ENCODE results near the gene DMRTB1. TPM values are rescaled to one million over a fixed set of nuclear protein-coding genes. Genes with fewer than 3 reads are reported as not detected.

The DMRTB1 gene
- polyA plus RNA-seq, 2 donors, result not detected

- 64 to 65% methylated on average over 4 of the region's 4 CpGs for WGBS, 2 donors
- Histone ChIP-seq H3K4me1 (ENCODE audit: control insufficient read depth in 2 of 2, insufficient read depth in 2 of 2, low read length in 1 of 2) (no peaks in the 10 kb centered on the region), H3K4me3 (ENCODE audit: low read depth in 1 of 2, low read length in 2 of 2) (no peak overlapping the region), H3K36me3 (ENCODE audit: control insufficient read depth in 2 of 2, insufficient read depth in 2 of 2, low read length in 1 of 2) (no peaks in the 10 kb centered on the region), H3K27ac (ENCODE audit: low read depth in 2 of 2, low read length in 1 of 2) (no peak overlapping the region), H3K9me3 (ENCODE audit: control insufficient read depth in 2 of 2, insufficient read depth in 1 of 2, low read depth in 1 of 2, low read length in 1 of 2) (no peaks in the 10 kb centered on the region), H3K27me3 (ENCODE audit: control insufficient read depth in 1 of 2, insufficient read depth in 2 of 2, low read length in 2 of 2) (no peaks in the 10 kb centered on the region)
These were observed 42.9 kb upstream of the DMRTB1 start for GRCh38 chr1:53416269-53416813.

- H3K36me3 ChIP-seq (ENCODE audit: control insufficient read depth in 2 of 2, insufficient read depth in 2 of 2, low read length in 1 of 2), result no peaks in the 10 kb centered on the region
- 44 to 47% methylated on average over 9 of the region's 9 CpGs for WGBS, 2 donors
- H3K27ac ChIP-seq (ENCODE audit: low read depth in 2 of 2, low read length in 1 of 2), result no peak overlapping the region
- no peaks in the 10 kb centered on the region for H3K9me3 ChIP-seq (ENCODE audit: control insufficient read depth in 2 of 2, insufficient read depth in 1 of 2, low read depth in 1 of 2, low read length in 1 of 2)
- no peak overlapping the region for H3K4me3 ChIP-seq (ENCODE audit: low read depth in 1 of 2, low read length in 2 of 2)
- no peaks in the 10 kb centered on the region for H3K4me1 ChIP-seq (ENCODE audit: control insufficient read depth in 2 of 2, insufficient read depth in 2 of 2, low read length in 1 of 2)
- H3K27me3 ChIP-seq (ENCODE audit: control insufficient read depth in 1 of 2, insufficient read depth in 2 of 2, low read length in 2 of 2), result no peaks in the 10 kb centered on the region
These were observed 42.1 kb upstream of the DMRTB1 start for GRCh38 chr1:53417074-53417511.

GRCh38 chr1:53419034-53419433, 40.2 kb upstream of the DMRTB1 start:
- Histone ChIP-seq H3K36me3 (ENCODE audit: control insufficient read depth in 2 of 2, insufficient read depth in 2 of 2, low read length in 1 of 2) (no peaks in the 10 kb centered on the region), H3K27me3 (ENCODE audit: control insufficient read depth in 1 of 2, insufficient read depth in 2 of 2, low read length in 2 of 2) (no peaks in the 10 kb centered on the region), H3K4me1 (ENCODE audit: control insufficient read depth in 2 of 2, insufficient read depth in 2 of 2, low read length in 1 of 2) (no peaks in the 10 kb centered on the region), H3K27ac (ENCODE audit: low read depth in 2 of 2, low read length in 1 of 2) (no peak overlapping the region), H3K9me3 (ENCODE audit: control insufficient read depth in 2 of 2, insufficient read depth in 1 of 2, low read depth in 1 of 2, low read length in 1 of 2) (no peaks in the 10 kb centered on the region), H3K4me3 (ENCODE audit: low read depth in 1 of 2, low read length in 2 of 2) (no peak overlapping the region)
- WGBS, 2 donors, result 40% methylated on average over 5 of the region's 5 CpGs

GRCh38 chr1:53420341-53420740, 38.9 kb upstream of the DMRTB1 start:
- Histone ChIP-seq H3K27ac (ENCODE audit: low read depth in 2 of 2, low read length in 1 of 2) (no peak overlapping the region), H3K4me3 (ENCODE audit: low read depth in 1 of 2, low read length in 2 of 2) (no peak overlapping the region), H3K9me3 (ENCODE audit: control insufficient read depth in 2 of 2, insufficient read depth in 1 of 2, low read depth in 1 of 2, low read length in 1 of 2) (no peaks in the 10 kb centered on the region), H3K36me3 (ENCODE audit: control insufficient read depth in 2 of 2, insufficient read depth in 2 of 2, low read length in 1 of 2) (no peaks in the 10 kb centered on the region), H3K4me1 (ENCODE audit: control insufficient read depth in 2 of 2, insufficient read depth in 2 of 2, low read length in 1 of 2) (no peaks in the 10 kb centered on the region), H3K27me3 (ENCODE audit: control insufficient read depth in 1 of 2, insufficient read depth in 2 of 2, low read length in 2 of 2) (no peaks in the 10 kb centered on the region)
- 88 to 89% methylated on average over 2 of the region's 2 CpGs for WGBS, 2 donors

- no peaks in the 10 kb centered on the region for H3K27me3 ChIP-seq (ENCODE audit: control insufficient read depth in 1 of 2, insufficient read depth in 2 of 2, low read length in 2 of 2)
- WGBS, 2 donors, result 89 to 90% methylated on average over 1 of the region's 1 CpG
These were observed 38.0 kb upstream of the DMRTB1 start for GRCh38 chr1:53421208-53421607.

GRCh38 chr1:53430261-53430660, 28.9 kb upstream of the DMRTB1 start:
- Histone ChIP-seq H3K4me1 (ENCODE audit: control insufficient read depth in 2 of 2, insufficient read depth in 2 of 2, low read length in 1 of 2) (no peaks in the 10 kb centered on the region), H3K4me3 (ENCODE audit: low read depth in 1 of 2, low read length in 2 of 2) (no peak overlapping the region), H3K27ac (ENCODE audit: low read depth in 2 of 2, low read length in 1 of 2) (no peak overlapping the region), H3K27me3 (ENCODE audit: control insufficient read depth in 1 of 2, insufficient read depth in 2 of 2, low read length in 2 of 2) (no peaks in the 10 kb centered on the region), H3K36me3 (ENCODE audit: control insufficient read depth in 2 of 2, insufficient read depth in 2 of 2, low read length in 1 of 2) (no peaks in the 10 kb centered on the region), H3K9me3 (ENCODE audit: control insufficient read depth in 2 of 2, insufficient read depth in 1 of 2, low read depth in 1 of 2, low read length in 1 of 2) (no peaks in the 10 kb centered on the region)
- WGBS, 2 donors, result 33 to 37% methylated on average over 5 of the region's 5 CpGs

More at GRCh38 chr1:53421208-53421607, 38.0 kb upstream of the DMRTB1 start:
- no peaks in the 10 kb centered on the region for H3K4me1 ChIP-seq (ENCODE audit: control insufficient read depth in 2 of 2, insufficient read depth in 2 of 2, low read length in 1 of 2)
- H3K9me3 ChIP-seq (ENCODE audit: control insufficient read depth in 2 of 2, insufficient read depth in 1 of 2, low read depth in 1 of 2, low read length in 1 of 2), result no peaks in the 10 kb centered on the region
- H3K4me3 ChIP-seq (ENCODE audit: low read depth in 1 of 2, low read length in 2 of 2), result no peak overlapping the region
- H3K27ac ChIP-seq (ENCODE audit: low read depth in 2 of 2, low read length in 1 of 2), result no peak overlapping the region
- H3K36me3 ChIP-seq (ENCODE audit: control insufficient read depth in 2 of 2, insufficient read depth in 2 of 2, low read length in 1 of 2), result no peaks in the 10 kb centered on the region

GRCh38 chr1:53430779-53431178, 28.4 kb upstream of the DMRTB1 start:
- Histone ChIP-seq H3K4me3 (ENCODE audit: low read depth in 1 of 2, low read length in 2 of 2) (no peak overlapping the region), H3K4me1 (ENCODE audit: control insufficient read depth in 2 of 2, insufficient read depth in 2 of 2, low read length in 1 of 2) (no peaks in the 10 kb centered on the region), H3K27me3 (ENCODE audit: control insufficient read depth in 1 of 2, insufficient read depth in 2 of 2, low read length in 2 of 2) (no peaks in the 10 kb centered on the region), H3K36me3 (ENCODE audit: control insufficient read depth in 2 of 2, insufficient read depth in 2 of 2, low read length in 1 of 2) (no peaks in the 10 kb centered on the region), H3K9me3 (ENCODE audit: control insufficient read depth in 2 of 2, insufficient read depth in 1 of 2, low read depth in 1 of 2, low read length in 1 of 2) (no peaks in the 10 kb centered on the region), H3K27ac (ENCODE audit: low read depth in 2 of 2, low read length in 1 of 2) (no peak overlapping the region)

GRCh38 chr1:53431244-53431643, 28.0 kb upstream of the DMRTB1 start:
- Histone ChIP-seq H3K4me1 (ENCODE audit: control insufficient read depth in 2 of 2, insufficient read depth in 2 of 2, low read length in 1 of 2) (no peaks in the 10 kb centered on the region), H3K36me3 (ENCODE audit: control insufficient read depth in 2 of 2, insufficient read depth in 2 of 2, low read length in 1 of 2) (no peaks in the 10 kb centered on the region), H3K9me3 (ENCODE audit: control insufficient read depth in 2 of 2, insufficient read depth in 1 of 2, low read depth in 1 of 2, low read length in 1 of 2) (no peaks in the 10 kb centered on the region), H3K27me3 (ENCODE audit: control insufficient read depth in 1 of 2, insufficient read depth in 2 of 2, low read length in 2 of 2) (peaks cover 0 to under 1% of the 10 kb centered on the region in 2 donors), H3K4me3 (ENCODE audit: low read depth in 1 of 2, low read length in 2 of 2) (no peak overlapping the region), H3K27ac (ENCODE audit: low read depth in 2 of 2, low read length in 1 of 2) (no peak overlapping the region)
- WGBS, 2 donors, result 71 to 80% methylated on average over 4 of the region's 4 CpGs

- 49 to 56% methylated on average over 5 of the region's 5 CpGs for WGBS, 2 donors
- Histone ChIP-seq H3K4me1 (ENCODE audit: control insufficient read depth in 2 of 2, insufficient read depth in 2 of 2, low read length in 1 of 2) (no peaks in the 10 kb centered on the region), H3K27me3 (ENCODE audit: control insufficient read depth in 1 of 2, insufficient read depth in 2 of 2, low read length in 2 of 2) (peaks cover 0 to 2% of the 10 kb centered on the region in 2 donors), H3K4me3 (ENCODE audit: low read depth in 1 of 2, low read length in 2 of 2) (no peak overlapping the region), H3K9me3 (ENCODE audit: control insufficient read depth in 2 of 2, insufficient read depth in 1 of 2, low read depth in 1 of 2, low read length in 1 of 2) (no peaks in the 10 kb centered on the region), H3K36me3 (ENCODE audit: control insufficient read depth in 2 of 2, insufficient read depth in 2 of 2, low read length in 1 of 2) (no peaks in the 10 kb centered on the region), H3K27ac (ENCODE audit: low read depth in 2 of 2, low read length in 1 of 2) (no peak overlapping the region)
These were observed 27.2 kb upstream of the DMRTB1 start for GRCh38 chr1:53431805-53432565.

- H3K4me1 ChIP-seq (ENCODE audit: control insufficient read depth in 2 of 2, insufficient read depth in 2 of 2, low read length in 1 of 2), result no peaks in the 10 kb centered on the region
- no peak overlapping the region for H3K27ac ChIP-seq (ENCODE audit: low read depth in 2 of 2, low read length in 1 of 2)
- 74 to 76% methylated on average over 3 of the region's 3 CpGs for WGBS, 2 donors
- no peaks in the 10 kb centered on the region for H3K9me3 ChIP-seq (ENCODE audit: control insufficient read depth in 2 of 2, insufficient read depth in 1 of 2, low read depth in 1 of 2, low read length in 1 of 2)
- H3K36me3 ChIP-seq (ENCODE audit: control insufficient read depth in 2 of 2, insufficient read depth in 2 of 2, low read length in 1 of 2), result no peaks in the 10 kb centered on the region
- no peak overlapping the region for H3K4me3 ChIP-seq (ENCODE audit: low read depth in 1 of 2, low read length in 2 of 2)
- peaks cover 0 to 2% of the 10 kb centered on the region in 2 donors for H3K27me3 ChIP-seq (ENCODE audit: control insufficient read depth in 1 of 2, insufficient read depth in 2 of 2, low read length in 2 of 2)
These were observed 26.6 kb upstream of the DMRTB1 start for GRCh38 chr1:53432611-53433010.

All from esophagus (tissue), 2 donors.